Muscle layer of colon (tissue), 2 donors: ENCODE data around the gene TFR2.
A peak's percentile ranks its signal among the peaks of the same experiment; 100 is the strongest.

Source experiments
- H3K27ac ChIP-seq: one replicate; pipeline ENCODE4 v1.7.0; 2013; ENCODE audit warnings: low read depth, mild to moderate bottlenecking, low read length, moderate library complexity
- H3K27me3 ChIP-seq, 2 donors: one replicate each; pipeline ENCODE4 v1.7.0; 2013; ENCODE audit warnings: low read length in 2 of 2, mild to moderate bottlenecking in 2 of 2; ENCODE audit not compliant: insufficient read depth in 2 of 2, control insufficient read depth in 1 of 2
- H3K36me3 ChIP-seq: one replicate; pipeline ENCODE4 v1.7.0; 2013; ENCODE audit warnings: mild to moderate bottlenecking, low read length; ENCODE audit not compliant: insufficient read depth
- H3K4me1 ChIP-seq: one replicate; pipeline ENCODE4 v1.7.0; 2013; ENCODE audit warnings: mild to moderate bottlenecking, low read length; ENCODE audit not compliant: insufficient read depth
- H3K4me3 ChIP-seq, 2 donors: one replicate each; pipeline ENCODE4 v1.7.0; 2013; ENCODE audit warnings: low read length in 2 of 2, low read depth in 1 of 2, mild to moderate bottlenecking in 1 of 2, moderate library complexity in 1 of 2
- H3K9ac ChIP-seq: one replicate; pipeline ENCODE4 v1.7.0; 2013; ENCODE audit warnings: low read length
- H3K9me3 ChIP-seq: one replicate; pipeline ENCODE4 v1.7.0; 2013; ENCODE audit warnings: mild to moderate bottlenecking, low read length
- donor health status: abdominal sarcoma.
- donor health status: Adenocarcinoma of cecum.

Gene TFR2

GRCh38 chr7:100602889-100603725 is 38.2 kb downstream of the TFR2 start:
- H3K4me1 ChIP-seq = peaks cover 10% of the 10 kb centered on the region
- H3K27ac ChIP-seq = peak overlapping the region; percentile 80
- H3K27me3 ChIP-seq = no peaks in the 10 kb centered on the region
- no peak overlapping the region for H3K9ac ChIP-seq
- H3K9me3 ChIP-seq = no peaks in the 10 kb centered on the region
- H3K4me3 ChIP-seq = peak overlapping the region; percentile 7 to 55
- no peaks in the 10 kb centered on the region for H3K36me3 ChIP-seq

DNA sequence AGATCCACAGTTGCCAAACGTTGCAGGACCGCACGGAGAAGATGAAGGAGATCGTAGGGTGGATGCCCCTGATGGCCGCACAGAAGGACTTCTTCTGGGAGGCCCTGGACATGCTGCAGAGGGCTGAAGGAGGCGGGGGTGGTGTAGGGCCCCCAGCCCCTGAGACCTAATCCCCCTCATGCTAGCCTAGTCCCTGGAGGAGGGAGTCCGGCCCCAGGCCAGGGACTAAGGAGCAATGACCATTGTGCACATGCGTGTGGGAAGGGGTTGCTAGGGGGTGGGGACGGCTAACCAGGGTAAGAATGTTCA is 40.7 kb downstream of the TFR2 start:
- Histone ChIP-seq H3K9ac (no peak overlapping the region), H3K4me3 (no peak overlapping the region), H3K4me1 (peaks cover 10% of the 10 kb centered on the region)

GRCh38 chr7:100599911-100600729 is 41.2 kb downstream of the TFR2 start:
- no peak overlapping the region for H3K9ac ChIP-seq
- peaks cover 9% of the 10 kb centered on the region for H3K4me1 ChIP-seq
- H3K9me3 ChIP-seq = no peaks in the 10 kb centered on the region
- no peak overlapping the region for H3K27ac ChIP-seq
- H3K36me3 ChIP-seq = no peaks in the 10 kb centered on the region
- no peak overlapping the region for H3K4me3 ChIP-seq
- no peaks in the 10 kb centered on the region for H3K27me3 ChIP-seq

More for the DNA sequence above, 40.7 kb downstream of the TFR2 start:
- H3K27me3 ChIP-seq = no peaks in the 10 kb centered on the region
- H3K36me3 ChIP-seq = no peaks in the 10 kb centered on the region
- H3K9me3 ChIP-seq = no peaks in the 10 kb centered on the region
- H3K27ac ChIP-seq = no peak overlapping the region

DNA sequence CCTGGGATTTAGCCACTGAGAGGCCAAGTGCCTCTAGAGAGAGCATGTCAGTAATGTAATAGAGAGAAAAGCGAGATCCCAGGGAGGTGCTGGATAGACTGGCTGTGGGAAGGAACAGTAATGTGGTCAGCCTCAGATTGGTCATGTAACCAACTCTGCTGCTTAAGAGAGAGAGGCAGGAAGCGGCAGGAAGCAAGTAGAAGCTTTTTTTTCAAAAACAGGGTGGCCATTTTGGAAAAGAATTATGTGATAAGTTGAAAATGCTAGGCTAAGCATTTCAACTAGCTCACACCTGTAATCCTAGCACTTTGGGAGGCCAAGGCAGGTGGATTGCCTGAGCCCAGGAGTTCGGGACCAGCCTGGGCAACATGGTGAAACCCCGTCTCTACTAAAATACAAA is 42.9 kb downstream of the TFR2 start:
- H3K4me1 ChIP-seq = no peaks in the 10 kb centered on the region
- no peak overlapping the region for H3K4me3 ChIP-seq
- no peaks in the 10 kb centered on the region for H3K9me3 ChIP-seq
- H3K27me3 ChIP-seq = no peaks in the 10 kb centered on the region
- no peak overlapping the region for H3K9ac ChIP-seq
- no peaks in the 10 kb centered on the region for H3K36me3 ChIP-seq
- H3K27ac ChIP-seq = no peak overlapping the region

DNA sequence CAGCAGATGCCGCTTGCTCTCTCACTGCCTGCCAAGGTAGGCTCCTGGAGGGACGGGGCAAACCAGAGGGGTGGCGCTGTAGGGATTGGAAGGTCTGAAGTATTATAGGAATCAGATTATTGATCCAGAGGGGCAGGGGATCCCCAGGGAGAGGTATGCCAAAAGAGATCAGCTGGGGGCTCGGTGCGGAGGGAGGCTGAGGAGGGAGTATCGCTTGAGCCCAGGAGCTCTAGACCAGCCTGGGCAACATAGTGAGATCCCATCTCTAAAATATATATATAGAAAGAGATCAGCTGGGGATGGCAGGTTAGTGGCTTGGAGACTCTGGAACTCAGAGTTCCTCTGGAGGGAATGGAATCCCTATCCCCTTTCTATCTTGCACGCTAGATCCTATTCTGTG is 46.2 kb downstream of the TFR2 start:
- Histone ChIP-seq H3K4me3 (no peak overlapping the region), H3K27me3 (peaks cover 2 to 5% of the 10 kb centered on the region in 2 donors), H3K36me3 (no peaks in the 10 kb centered on the region), H3K9ac (no peak overlapping the region), H3K9me3 (no peaks in the 10 kb centered on the region), H3K4me1 (no peaks in the 10 kb centered on the region), H3K27ac (no peak overlapping the region)

DNA sequence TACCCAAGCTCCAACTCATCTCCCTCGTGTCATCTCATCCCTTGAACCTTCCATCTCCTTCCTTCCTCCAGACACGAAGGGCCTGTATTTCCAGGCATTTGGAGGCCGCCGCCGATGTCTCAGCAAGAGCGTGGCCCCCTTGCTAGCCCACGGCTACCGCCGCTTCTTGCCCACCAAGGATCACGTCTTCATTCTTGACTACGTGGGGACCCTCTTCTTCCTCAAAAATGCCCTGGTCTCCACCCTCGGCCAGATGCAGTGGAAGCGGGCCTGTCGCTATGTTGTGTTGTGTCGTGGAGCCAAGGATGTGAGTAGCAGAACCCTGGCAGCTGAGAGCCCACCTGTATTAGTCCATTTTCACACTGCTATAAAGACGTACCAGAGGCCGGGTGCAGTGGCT is 49.8 kb downstream of the TFR2 start:
- Histone ChIP-seq H3K36me3 (no peaks in the 10 kb centered on the region), H3K27me3 (peaks cover 5 to 7% of the 10 kb centered on the region in 2 donors), H3K4me3 (no peak overlapping the region), H3K9ac (no peak overlapping the region), H3K9me3 (no peaks in the 10 kb centered on the region), H3K4me1 (no peaks in the 10 kb centered on the region), H3K27ac (no peak overlapping the region)

DNA sequence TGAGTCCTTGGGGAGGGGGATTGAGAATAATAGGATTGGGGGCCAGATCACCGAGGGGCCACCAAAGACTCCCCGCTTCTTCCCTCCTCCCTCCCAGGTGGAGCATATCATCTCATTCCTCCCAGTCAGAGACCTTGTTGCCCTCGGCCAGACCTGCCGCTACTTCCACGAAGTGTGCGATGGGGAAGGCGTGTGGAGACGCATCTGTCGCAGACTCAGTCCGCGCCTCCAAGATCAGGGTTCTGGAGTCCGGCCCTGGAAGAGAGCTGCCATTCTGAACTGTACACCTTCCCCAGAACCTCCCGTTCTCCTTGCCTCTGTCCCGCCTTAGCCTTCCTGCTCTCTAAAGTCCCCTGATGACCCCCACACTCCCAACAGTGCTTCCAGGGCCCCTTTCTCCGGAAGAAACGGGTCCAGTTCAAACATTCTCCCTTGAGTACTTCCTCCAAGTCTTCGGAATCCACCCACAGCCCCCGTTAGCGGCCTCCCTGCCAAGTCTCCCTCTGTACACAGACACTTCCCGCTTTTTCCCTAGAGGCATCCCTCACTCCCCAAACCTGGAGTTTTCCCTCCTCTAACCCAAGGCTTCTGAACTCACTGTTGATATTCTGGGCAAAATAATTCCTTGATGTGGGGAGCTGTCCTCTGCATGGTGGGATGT is 51.1 kb downstream of the TFR2 start:
- H3K36me3 ChIP-seq = no peaks in the 10 kb centered on the region
- H3K4me1 ChIP-seq = peaks cover 4% of the 10 kb centered on the region
- H3K9me3 ChIP-seq = no peaks in the 10 kb centered on the region
- H3K27ac ChIP-seq = no peak overlapping the region
- H3K27me3 ChIP-seq = peaks cover 5 to 7% of the 10 kb centered on the region in 2 donors
- peak overlapping the region in 1 of 2 donors; percentile 35 for H3K4me3 ChIP-seq
- H3K9ac ChIP-seq = no peak overlapping the region

DNA sequence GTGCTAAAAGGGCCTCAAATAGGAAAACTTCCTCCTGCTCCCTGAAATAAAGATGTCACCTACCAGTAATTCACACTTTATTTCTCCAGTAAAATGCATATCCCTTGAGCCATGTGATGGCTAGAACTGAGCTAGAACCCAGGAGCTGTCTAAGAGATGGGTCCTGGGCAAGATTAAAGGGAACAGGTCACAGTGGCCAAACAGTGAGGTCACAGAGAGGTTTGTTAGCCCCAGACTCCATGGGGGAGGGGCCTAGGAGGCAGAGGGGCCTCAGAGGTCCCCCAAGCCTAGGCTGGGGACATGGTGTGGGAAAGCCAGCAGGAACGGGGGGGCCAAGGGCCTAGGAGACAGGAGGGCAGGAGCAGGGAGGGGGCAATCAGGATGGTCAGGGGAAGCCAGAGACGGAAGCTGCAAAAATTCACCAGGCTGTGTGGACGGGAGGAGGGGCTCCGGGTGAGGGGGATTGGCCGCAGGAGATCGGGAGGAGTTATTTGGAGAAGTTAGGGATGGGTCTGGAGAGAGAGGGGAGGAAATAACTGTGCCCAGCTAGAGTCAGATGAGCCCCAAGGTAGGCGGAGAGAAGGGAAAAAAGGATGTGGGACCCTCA is 51.9 kb downstream of the TFR2 start:
- H3K27ac ChIP-seq = no peak overlapping the region
- no peak overlapping the region for H3K9ac ChIP-seq
- no peaks in the 10 kb centered on the region for H3K9me3 ChIP-seq
- peaks cover 5 to 7% of the 10 kb centered on the region in 2 donors for H3K27me3 ChIP-seq
- H3K4me3 ChIP-seq = peak overlapping the region in 1 of 2 donors; percentile 35
- peaks cover 11% of the 10 kb centered on the region for H3K4me1 ChIP-seq
- H3K36me3 ChIP-seq = no peaks in the 10 kb centered on the region

DNA sequence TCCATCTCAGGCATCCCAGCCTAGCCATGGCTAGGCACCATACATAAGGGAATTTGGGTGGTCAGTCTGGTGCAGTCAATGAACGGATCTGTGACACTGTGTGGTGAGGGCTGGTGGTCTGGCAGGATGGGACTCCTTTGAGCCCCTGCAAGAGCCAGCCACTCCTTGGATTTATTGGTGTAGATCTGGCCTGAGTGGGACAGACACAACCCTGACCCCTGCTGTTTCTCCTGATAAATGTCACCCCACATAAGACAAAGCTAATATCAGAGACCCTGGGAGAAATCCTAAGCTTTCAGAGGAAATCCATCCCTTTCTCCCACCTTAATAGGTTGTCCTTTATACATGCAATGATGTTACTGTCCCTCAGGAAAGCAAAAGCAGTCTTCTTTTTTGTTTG is 52.9 kb downstream of the TFR2 start:
- Histone ChIP-seq H3K9ac (no peak overlapping the region), H3K36me3 (no peaks in the 10 kb centered on the region), H3K9me3 (no peaks in the 10 kb centered on the region), H3K27me3 (peaks cover 5 to 7% of the 10 kb centered on the region in 2 donors), H3K27ac (no peak overlapping the region), H3K4me3 (no peak overlapping the region), H3K4me1 (peaks cover 16% of the 10 kb centered on the region)

GRCh38 chr7:100586266-100587025 is 54.9 kb downstream of the TFR2 start, which contains the start of gene FBXO24:
FBXO24 (plus strand) TSS chr7:100586328; CDS start chr7:100586626, 298 bp downstream.
- H3K4me1 ChIP-seq = peaks cover 23% of the 10 kb centered on the region

More at GRCh38 chr7:100586266-100587025, 54.9 kb downstream of the TFR2 start, which contains the start of gene FBXO24:
- H3K27me3 ChIP-seq = peaks cover 5 to 7% of the 10 kb centered on the region in 2 donors
- H3K4me3 ChIP-seq = peak within 1 kb of the TSS; percentile 85 to 89
- peak within 1 kb of the TSS; percentile 65 for H3K9ac ChIP-seq
- H3K9me3 ChIP-seq = no peaks in the 10 kb centered on the region
- H3K36me3 ChIP-seq = peaks cover 9% of the 10 kb centered on the region
- peak within 1 kb of the TSS; percentile 86 for H3K27ac ChIP-seq
